Right ventricle myocardium inferior (tissue), 1 donor: ENCODE data around the gene CRB2. TPM values are rescaled to one million over a fixed set of nuclear protein-coding genes. Genes with fewer than 3 reads are reported as not detected.
A peak's percentile ranks its signal among the peaks of the same experiment; 100 is the strongest.

ENCODE experiments used
- ATAC-seq: fragments of 200-7000 bp; cut with Tn5 transposase; one replicate; pipeline ENCODE4 v1.9.1; 2020; ENCODE audit warnings: mild to moderate bottlenecking, moderate library complexity
- DNase-seq: peaks from one replicate; pipeline ENCODE4 v3.0.0; 2021; ENCODE audit errors: missing footprints
- intact Hi-C: fragments of 100-400 bp; cut with DNase I; formaldehyde crosslinking; loops from one replicate; pipeline ENCODE4 v1.11.0; 2022
- total RNA-seq: library from RNA; stranded (reverse); fragmentation: NEBNext Ultra II Directional; extraction: Animal tissue kit (Norgen Biotek cat#: 25700); gene quantifications from one replicate; pipeline ENCODE4 v1.2.1, GENCODE V29; 2021
- donor health status: DM: no; HTN: yes; CAD: no; lungs with severe emphysema.

CRB2 gene
- total RNA-seq, 1 donor from 2014 or later: 0.08 TPM

DNA sequence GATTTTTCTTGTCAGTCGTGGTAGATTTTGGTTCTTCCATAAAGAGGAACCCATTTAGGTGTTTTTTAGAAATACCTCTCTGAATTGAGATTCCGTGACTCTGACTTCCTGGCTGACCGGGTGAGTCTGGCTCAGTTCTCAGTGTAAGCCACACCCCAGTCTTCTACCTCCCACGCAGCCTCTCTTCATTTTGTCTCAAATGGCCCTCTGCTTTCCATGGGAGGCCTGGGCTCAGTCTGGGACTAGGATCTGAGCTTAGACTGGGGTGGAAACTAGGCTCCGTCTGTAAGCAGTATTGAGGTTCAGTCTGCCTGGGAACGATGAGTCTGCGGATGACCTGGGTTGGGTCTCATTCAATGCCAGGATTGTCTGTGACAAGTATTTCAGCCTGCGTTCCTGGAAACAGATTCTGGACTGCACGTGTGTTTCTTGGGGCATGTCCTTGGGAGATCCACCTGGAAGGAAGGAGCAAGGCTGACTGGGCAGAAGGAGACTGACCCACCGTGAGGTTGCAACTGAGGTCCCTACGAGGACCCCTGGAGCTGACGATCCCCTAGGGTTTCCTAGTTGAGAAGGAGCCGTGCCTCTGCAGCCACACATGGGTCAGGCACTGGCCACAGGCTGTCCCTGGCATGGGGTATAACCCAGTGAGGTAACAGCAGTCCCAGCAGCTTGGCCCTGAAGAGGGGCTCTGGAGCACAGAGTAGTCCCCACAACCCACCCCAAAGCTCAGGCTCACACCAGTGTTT lies 12.4 kb upstream of the CRB2 start:
- ATAC-seq (no peak), DNase-seq (no peak)
- intact Hi-C loops: loop anchor here (10.0 kb wide), 3 partner anchors 79 to 229 kb away; partner anchors contain the start of gene STRBP

DNA sequence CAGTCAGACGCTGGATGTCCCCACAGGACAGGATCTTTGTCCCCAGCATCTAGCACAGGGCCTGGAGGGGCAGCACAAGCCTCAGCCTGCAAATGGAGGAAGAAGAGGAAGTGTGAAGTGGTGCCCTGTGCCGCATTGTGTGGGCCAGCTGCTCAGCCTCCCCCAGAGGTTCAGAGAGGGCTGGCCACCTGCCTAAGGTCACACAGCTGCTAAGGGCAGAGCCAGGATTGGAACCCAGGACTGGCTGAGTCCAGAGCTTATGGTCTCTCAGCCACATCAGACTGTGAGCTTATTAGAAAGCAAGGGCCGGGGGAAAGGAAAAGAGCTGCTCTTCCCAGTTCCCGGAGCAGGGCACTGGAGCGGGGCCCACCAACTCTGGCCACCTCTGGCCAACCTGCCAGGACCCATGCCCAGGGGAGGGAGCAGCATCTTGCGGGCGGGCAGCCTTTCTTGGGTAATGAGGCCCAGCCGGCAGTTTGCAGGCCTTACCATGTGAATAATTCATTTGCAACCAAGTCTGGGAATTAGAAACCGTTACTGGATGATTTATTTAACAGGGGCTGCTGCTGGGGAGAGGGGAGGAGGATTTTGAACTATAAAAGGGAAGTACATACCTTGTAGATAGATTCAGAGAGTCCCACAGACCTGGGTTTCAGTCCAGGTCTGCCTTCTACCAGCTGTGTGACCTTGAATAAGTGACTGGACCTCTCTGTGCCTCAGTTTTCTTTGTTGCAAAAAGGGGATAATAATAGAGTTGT lies 11.6 kb upstream of the CRB2 start:
- intact Hi-C loops: loop anchor here (10.0 kb wide), 3 partner anchors 80 to 230 kb away; partner anchors contain the start of gene STRBP
- no peak for ATAC-seq

DNA sequence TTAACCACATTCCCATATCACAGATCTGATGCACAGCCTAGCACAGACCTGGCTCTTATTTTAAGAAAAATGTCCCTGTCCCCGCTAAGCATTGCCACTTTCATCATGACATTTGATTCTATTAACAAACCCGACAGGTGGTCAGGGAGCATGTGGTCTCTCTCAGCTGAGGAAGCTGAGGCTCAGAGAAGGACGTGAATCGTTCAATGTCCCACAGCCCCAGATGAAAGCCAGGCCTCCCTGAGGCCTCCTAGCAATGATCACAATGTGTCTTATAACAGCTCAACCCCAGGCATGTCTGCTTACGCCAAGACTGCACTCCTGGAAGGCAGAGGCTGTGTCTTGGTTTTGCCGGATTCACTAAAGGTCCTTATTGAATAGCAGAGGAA lies 10.4 kb upstream of the CRB2 start:
- ATAC-seq (no peak), DNase-seq (no peak)
- intact Hi-C loops: loop anchor here (10.0 kb wide), 3 partner anchors 81 to 231 kb away; partner anchors contain the start of gene STRBP

More for the DNA sequence above, 11.6 kb upstream of the CRB2 start:
- DNase-seq: no peak

DNA sequence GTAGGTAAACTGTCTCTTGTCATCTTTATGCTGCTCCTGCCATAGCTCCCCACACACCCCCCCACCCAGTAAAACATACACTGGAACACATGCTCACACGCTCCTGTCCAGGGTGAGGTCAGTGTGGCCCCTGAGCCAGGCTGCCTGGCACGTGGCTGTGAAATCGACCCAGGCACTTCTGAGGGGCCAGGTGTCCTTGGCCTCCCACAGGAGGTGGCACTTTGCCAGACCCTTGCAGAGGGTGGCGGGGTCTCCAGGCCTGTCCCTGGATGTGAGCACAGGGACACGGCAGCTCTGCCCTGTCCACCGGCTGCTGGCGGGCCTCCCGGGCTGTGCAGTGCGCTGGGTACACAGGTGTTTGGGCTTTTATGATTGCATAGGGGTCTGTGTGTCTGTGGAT lies 10.0 kb upstream of the CRB2 start:
- ATAC-seq (no peak), DNase-seq (no peak)
- intact Hi-C loops: loop anchor here (10.0 kb wide), 3 partner anchors 81 to 231 kb away; partner anchors contain the start of gene STRBP

GRCh38 chr9:123346826-123347225 lies 9.2 kb upstream of the CRB2 start:
- no peak for DNase-seq
- no peak for ATAC-seq
- intact Hi-C loops: loop anchor here (10.0 kb wide), 3 partner anchors 82 to 232 kb away; partner anchors contain the start of gene STRBP

DNA sequence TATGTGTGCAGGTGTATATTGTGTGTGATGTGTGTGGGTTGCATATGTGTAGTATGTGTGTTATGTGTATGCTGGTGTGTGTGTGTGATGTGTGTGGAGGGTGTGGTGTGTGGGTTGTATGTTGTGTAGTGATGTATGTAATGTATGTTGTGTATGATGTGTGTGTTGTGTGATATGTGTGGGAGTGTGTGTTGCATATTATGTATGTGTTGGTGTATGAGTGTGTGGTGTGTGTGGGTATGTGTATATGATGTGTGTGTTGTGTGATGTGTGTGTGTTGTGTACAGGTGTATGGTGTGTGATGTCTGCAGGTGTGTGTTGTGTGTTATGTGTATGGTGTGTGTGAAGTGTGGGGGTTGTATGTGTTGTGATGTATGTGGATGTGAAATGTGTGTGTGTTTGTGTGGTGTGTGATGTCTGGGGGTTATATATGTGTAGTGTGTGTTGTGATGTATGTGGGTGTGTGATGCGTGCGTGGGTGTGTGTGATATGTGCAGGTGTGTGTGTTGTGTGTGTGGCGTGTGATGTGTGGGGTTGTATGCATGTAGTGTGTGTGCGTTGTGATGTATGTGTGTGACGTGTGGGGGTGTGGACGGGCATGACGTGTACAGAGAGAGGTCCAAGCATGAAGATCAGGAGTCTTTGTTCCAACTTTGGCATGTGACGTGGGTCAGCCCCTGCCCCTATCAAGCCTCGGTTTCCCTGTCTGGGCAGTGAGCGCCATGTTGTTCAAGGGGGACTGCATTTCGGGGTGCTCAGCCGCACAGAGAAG lies 8.5 kb upstream of the CRB2 start:
- no peak for ATAC-seq

GRCh38 chr9:123348317-123348992 lies 7.5 kb upstream of the CRB2 start:
- intact Hi-C loops: loop anchor here (10.0 kb wide), 3 partner anchors 84 to 234 kb away; partner anchors contain the start of gene STRBP
- ATAC-seq (no peak), DNase-seq (no peak)

More for the DNA sequence above, 8.5 kb upstream of the CRB2 start:
- intact Hi-C loops: loop anchor here (10.0 kb wide), 3 partner anchors 83 to 233 kb away; partner anchors contain the start of gene STRBP
- DNase-seq: no peak

- intact Hi-C loops: loop anchor here (10.0 kb wide), 3 partner anchors 84 to 234 kb away; partner anchors contain the start of gene STRBP
- ATAC-seq (no peak), DNase-seq (no peak)
Measured at GRCh38 chr9:123349033-123349432, 7.0 kb upstream of the CRB2 start.

DNA sequence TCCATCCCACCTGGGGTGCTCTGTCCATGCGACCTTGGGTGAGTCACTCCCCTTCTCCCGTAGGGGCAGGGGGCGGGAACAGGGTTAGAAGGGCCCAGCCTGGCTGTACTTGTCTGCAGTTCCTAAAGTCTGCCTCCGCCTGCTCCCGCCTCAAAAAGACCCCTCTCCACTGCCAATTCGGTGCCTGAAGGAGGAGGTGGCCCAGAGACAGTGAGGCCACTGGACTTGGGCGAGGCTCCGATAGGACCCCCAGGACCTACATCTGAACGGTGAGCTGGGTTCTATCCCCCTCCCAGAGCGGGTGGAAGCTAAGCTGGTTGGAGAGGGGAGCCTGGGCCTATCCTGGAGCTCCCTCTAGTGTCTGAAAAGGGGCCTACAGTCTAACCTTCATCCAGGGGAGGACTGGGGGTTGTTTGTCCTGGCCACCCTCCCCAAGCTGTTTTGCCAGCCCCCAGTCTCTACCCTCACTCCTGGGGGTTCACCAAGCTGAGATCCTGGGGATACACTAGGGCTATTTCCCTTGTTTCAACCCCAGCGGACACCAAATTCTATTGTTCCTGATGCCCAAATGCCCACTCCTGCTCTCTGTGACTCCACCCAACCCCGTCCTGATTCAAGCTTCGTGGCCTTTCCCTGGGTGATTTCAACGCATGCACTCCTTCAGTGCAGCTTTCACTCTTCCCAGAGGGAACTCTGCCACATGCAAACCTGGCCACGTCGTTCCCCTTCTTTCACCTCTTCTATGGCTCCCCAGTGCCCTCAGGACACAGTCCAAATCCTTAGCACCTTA lies 6.1 kb upstream of the CRB2 start:
- ATAC-seq: peak; percentile 70
- DNase-seq: no peak
- intact Hi-C loops: loop anchor here (5.0 to 10.0 kb wide), 4 partner anchors 85 to 268 kb away; partner anchors contain the start of gene STRBP

- DNase-seq: no peak
- no peak for ATAC-seq
- intact Hi-C loops: loop anchor here (5.0 kb wide), 1 partner anchor 268 kb away; no protein-coding TSS in a partner anchor
Measured at GRCh38 chr9:123350590-123351310, 5.2 kb upstream of the CRB2 start.

- intact Hi-C loops: loop anchor here (5.0 kb wide), 1 partner anchor 271 kb away; no protein-coding TSS in a partner anchor
- ATAC-seq (no peak), DNase-seq (no peak)
Measured at GRCh38 chr9:123353041-123353440, 3.0 kb upstream of the CRB2 start.

- ATAC-seq: peak; percentile 72
Measured at GRCh38 chr9:123353984-123354591, 1.9 kb upstream of the CRB2 start.

GRCh38 chr9:123354806-123355508 lies 1.0 kb upstream of the CRB2 start:
- ATAC-seq: no peak
- intact Hi-C loops: loop anchor here (1.0 to 5.0 kb wide), 2 partner anchors 30 to 273 kb away; no protein-coding TSS in a partner anchor
- no peak for DNase-seq

More at GRCh38 chr9:123353984-123354591, 1.9 kb upstream of the CRB2 start:
- DNase-seq: no peak
- intact Hi-C loops: loop anchor here (1.0 to 5.0 kb wide), 2 partner anchors 31 to 272 kb away; no protein-coding TSS in a partner anchor

DNA sequence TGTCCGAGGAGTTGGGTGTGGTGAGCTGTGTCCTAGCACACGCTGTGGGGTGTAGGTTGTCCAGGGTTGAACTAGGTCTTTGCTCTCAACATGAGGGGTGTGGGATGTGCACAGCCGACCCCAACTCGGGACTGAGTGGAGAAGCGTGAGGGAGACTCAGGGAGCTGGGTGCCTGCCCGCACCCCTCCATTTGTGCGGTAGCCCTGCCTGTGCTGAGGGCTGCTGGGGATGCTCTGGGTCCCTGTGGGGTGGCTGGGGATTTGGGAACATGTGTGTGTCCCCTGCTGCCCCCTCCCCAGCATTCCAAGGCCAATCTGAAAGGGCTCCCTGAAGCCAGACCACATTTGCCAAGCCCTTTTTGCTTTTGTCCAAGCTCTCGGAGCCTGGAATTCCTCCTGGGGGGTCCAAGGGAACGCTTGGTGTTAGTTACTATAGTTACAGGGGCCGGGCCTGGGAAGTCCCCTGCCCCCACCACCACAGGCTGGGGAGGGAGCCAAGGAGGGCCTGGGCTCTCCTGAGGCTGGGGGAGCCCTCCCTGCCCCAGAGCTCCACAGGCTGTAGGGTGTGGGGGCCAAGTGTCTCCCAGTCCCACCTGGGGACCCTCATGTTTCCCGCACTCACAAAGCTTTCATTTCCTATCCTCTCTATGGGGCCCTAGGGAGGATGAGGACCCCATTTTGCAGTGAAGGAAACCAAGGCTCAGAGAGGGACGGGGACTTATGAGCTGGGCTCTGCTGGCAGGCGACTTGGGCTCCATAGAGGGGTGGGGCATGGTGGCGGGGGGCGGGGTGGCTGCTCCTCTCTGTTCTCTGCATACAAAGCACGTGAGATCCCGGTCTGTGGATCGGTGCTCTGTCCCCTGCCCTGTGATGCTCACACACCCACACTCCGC lies 1.1 kb downstream of the CRB2 start:
- DNase-seq: no peak
- intact Hi-C loops: no loop called here
- ATAC-seq: no peak

GRCh38 chr9:123357743-123358059 lies 1.7 kb downstream of the CRB2 start:
- no peak for DNase-seq
- no peak for ATAC-seq
- intact Hi-C loops: loop anchor here (2.0 kb wide), 1 partner anchor 27 kb away; no protein-coding TSS in a partner anchor
